ENCODE measurements around the gene LIN52.

The LIN52 gene

DNA sequence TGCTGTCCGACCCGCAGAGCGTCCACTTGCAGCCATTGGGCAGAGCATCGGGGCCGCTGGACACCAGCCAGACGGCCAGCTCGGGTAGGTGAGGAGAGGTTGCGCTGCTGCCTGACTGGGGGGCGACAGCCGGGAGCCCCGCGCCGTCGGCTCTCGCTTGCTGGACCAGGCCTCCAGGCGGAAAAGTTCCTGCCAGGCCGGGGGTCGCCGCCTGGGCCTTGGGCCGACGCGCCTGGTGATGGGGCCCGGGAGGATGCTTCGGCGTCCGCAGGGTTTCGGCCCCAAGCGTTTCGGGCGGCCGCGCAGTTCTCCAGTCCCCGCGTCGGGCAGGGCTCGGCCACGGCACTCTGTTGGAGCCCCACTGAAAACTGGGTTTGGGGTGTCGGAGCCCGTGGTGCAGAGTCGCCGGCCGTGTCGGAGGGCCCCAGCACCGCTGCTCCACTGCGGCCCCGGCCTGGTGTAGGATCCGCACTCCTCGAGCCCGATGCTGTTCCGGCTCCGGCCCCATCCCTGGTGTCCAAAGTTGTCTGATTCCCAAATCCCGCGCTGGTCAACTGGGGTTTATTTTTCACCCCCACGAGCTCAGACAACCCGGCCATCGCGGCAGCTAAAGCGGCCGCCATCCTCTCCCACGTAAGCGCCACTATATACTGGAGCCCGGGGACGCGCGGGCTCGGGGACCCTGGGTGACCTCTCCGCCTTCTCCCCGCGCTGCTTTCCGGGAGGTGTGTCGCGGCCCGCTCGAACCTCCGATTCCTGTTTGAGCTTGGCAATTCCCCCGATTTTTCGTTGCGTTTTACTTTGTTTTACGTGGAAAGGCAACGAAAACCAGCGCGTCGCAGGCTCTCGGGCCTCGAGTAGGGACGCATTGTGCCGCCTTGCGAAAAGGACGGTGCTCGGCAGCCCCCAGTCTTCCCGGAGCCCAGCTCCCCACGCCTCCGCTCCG is 155.4 kb downstream of the LIN52 start:
- no peak for DNase-seq

DNA sequence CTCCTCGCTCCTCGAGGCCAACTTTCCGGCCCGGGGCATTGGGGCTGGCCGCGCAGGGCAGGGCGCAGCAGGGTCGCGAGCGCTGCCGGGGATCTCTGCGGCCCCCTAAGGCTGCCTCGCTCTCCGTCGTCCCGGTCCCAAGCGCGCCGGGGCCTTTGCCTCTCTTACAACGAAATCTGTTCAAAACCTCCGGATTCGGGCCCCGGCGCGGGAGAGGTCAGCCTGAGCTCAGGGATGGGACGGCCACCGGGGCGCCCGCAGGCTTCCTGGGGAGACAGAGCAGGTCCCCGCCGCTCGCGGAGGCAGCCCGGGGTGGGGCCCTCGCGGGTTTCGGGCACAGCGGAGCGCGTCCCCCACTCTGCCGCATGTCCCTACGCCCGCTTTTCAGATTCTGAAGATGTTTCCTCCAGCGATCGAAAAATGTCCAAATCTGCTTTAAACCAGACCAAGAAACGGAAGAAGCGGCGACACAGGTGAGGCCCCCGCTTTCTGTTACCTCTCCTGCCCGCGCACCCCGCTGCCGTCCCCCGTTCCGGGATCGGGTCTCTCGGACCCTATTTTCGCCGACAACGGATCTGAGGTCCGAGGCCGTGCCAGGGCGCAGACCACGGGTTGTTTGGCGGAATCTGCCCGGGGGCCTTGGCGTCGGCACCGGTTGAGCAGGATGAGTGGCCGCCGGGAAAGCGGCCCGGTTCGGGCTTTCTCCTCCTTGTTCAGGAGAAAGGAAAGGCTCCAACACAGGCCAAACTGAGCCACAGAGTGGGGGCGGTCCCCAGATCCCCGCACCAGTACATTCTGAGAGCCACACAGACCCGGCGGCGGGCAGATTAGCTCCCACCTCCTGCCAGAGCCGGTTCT is 156.3 kb downstream of the LIN52 start:
- DNase-seq: no peak

DNA sequence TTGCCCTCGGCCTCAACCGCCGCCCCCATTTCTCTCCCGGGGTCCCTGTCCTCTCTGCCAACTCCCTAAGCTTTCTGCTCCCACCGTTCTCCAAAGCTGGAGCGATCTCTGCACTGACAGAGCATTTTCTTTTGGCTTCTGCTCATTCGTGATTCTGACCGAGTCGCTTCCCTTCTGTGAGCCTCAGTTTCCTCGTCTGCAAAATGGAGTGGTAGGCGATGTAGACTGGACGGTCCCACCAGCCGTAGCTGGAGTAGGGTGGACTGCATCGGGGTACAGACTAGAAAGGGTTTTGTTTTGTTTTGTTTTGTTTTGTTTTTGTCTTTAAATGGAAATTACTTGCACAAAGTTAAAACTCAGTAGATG is 156.9 kb downstream of the LIN52 start:
- DNase-seq: no peak

DNA sequence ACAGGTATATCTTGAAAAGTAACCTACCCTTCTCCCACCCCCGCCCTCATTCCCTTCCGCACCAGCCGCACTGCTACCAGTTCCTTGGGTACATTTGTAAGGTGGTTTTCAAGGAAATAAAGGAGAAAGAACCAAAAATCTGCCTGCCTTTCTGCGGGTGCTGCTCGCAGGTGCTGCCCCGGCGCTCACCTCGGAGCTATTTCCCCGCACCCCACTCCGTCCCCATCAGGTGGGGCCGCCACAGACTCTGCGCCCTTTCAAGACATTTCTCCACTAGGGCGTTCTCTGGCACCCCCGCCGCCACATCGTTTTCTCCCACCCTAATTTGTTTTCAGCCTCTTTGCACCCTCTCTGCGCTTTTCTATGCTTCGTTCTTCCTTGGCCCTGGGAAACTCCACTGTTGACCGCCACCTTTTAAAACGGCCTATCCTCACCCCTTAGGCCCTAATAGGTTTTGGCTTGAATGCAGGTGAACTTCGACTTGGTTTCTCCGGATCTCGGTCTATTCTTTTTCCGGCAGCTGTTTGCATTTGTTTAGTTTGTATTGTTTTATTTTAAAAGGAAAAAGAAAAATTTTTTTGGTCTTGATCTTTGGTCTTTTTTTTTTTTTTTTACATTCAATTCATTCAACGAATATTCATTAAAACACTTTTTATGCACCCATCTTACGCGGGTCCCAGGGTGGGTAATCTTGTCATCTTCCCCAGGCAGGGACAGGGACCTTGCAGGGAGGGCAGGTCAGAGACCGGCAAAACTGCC is 157.4 kb downstream of the LIN52 start:
- DNase-seq: no peak

DNA sequence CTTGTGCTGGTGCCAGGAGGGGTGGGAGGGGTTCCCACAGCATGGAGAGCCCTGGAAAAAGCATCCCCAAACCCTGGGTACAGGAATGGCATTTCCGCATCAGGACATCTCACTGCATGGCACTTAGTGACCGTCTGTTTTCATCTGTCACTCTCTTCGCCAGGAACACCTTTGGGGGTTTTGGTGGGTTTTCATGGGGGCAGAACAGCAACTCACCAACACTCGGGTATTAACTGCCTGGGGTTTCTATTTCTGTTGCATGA is 158.0 kb downstream of the LIN52 start:
- no peak for DNase-seq

DNA sequence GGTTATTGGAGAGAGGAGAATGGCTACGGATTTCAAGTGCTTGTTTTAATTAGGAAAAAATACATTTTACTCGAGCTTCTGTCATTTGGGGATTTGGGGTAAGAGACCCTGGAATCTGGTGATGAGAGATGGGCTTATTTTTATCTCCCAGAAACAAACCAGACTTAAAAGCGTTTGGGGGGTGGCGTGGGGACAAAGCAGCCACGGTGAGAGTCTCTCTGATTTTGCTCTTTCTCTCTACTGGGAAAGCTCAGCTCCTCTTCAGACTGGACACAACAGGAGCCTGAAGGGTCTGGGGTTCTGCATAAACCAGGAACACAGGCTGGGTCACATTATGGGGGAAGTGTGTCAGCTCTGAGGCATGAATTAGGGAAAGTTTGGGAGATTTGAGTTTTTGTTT is 158.3 kb downstream of the LIN52 start:
- no peak for DNase-seq

DNA sequence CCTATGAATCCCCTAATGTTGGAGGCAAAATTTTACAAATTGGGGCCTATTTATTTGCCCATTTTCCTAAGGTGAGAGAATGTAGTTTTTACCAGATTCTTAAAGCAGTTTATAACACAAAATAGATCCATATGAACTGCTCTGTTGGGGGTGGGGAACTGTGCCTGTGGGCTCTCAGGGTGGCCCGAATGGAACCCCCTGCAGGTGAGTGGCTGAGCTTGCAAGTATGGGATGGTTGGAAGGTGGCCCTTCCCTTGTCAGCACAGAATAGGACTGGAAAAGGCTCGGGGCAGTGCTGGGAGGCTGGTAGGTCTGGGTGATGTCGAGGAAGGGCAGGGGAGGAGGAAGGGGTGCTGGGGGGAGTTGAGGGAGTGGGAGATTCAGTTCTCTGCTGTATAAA is 159.4 kb downstream of the LIN52 start:
- DNase-seq: no peak

DNA sequence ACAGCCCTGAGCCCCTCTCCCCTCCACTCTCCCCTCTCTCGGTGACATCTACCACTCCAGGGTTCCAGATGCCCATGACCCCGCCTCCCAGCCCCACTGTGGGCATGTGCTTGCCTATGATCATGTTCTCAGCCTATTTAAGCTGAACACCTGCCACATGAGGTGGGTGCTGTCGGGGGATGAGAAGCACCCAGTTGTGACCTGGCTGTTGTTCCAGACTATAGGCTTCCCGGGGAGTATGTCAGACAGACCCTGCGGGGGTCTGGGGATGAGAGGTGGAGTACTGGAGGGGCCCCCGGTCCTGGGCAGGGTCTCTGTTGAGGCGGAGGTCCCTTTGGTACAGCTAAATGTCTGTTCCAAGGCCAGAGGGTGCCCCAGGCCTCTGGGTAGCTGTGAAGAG is 160.5 kb downstream of the LIN52 start:
- DNase-seq: no peak

DNA sequence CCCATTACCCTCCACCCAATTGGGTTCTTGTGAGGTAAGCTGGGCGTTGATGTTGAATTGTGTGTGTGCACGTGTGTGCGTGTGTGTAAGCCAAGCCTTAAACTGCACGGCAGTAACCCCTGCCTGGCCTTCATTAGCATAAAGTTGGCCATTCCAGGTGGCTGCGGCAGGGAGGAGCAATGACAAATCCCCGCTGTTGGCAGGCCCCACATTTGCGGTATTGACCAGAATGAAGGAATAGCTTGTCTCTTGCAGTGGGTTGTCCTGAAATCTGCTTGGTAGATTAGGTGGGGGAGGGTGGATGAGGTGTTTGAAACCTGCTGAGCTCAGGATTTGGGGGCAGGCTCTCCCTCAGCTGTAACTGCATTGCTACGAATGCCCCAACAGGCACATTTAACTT is 161.8 kb downstream of the LIN52 start:
- DNase-seq: no peak

DNA sequence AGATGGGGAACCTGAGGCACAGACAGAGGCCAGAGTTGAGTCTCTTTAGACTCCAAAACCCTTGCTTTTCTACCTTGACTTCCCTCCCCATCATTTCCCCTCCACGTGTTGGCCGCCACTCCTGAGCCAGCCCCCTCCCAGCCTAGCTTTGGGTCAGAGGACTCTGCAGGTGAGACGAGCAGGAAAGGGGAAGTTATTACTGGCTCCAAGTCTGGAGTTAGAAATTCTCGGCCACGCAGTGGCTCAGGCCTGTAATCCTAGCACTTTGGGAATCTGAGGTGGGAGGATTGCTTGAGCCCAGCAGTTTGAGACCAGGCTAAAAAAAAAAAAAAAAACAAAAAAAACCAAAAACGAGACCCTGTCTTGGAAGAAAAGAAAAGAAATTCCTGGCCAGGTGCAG is 163.3 kb downstream of the LIN52 start:
- DNase-seq: no peak

DNA sequence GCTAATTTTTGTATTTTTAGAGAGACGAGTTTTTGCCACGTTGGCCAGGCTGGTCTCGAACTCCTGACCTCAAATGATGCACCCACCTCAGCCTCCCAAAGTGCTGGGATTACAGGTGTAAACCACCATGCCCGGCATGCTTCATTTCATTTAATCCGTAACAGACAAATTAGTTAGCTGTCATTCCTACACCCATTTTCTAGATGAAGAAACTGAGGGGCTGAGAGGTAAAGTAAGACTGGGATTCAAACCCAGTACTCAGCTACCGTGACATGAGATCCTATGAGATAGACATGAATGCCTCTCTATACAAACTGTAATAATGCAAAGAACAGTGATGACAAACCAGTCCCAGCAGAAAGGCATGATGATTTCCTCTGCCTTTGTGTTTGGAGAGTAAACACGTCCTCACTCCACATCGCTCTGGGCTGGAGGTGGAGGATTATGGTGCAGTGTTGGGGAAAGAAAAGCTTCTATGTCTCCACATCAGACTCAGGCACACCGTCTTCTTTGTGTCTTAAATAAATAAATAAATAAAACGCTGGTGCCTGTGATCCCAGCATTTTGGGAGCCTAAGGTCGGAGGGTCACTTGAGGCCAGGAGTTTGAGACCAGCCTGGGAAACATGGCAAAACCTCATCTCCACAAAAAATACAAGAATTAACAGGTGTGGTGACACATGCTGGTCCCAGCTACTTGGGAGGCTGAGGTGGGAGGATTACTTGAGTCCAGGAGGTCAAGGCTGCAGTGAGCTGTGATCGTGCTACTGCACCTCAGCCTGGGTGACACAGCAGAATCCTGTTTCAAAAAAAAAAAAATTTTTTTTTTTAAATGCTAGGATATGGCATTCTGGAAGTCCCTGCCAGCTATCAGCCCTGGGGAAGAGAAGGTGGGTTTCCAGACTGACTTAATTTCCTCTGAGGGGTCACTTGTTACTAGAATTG is 164.9 kb downstream of the LIN52 start:
- DNase-seq: no peak

Measured in stimulated activated CD4-positive, alpha-beta T cell treated with anti-CD3 and anti-CD28 coated beads, Interleukin-12 subunit alpha, Interleukin-12 subunit beta, amount 100 ng/mL, for 4 hours (primary cell).